GM12878 (cell line): ENCODE results near the gene CDC14C.

ENCODE experiments used
- EP300 ChIP-seq, 2 experiments: fragments of 150-350 bp in 1 of 2; IDR thresholded peaks; 2 replicates each; pipeline ENCODE4 v1.6.1; 2011 to 2012; ENCODE audit warnings: low read depth in 2 of 2, low read length in 2 of 2, borderline replicate concordance in 1 of 2, improper control_type of control experiment in 1 of 2, inconsistent platforms in 1 of 2; ENCODE audit not compliant: control insufficient read depth in 1 of 2
- EZH2 ChIP-seq: IDR thresholded peaks from 2 replicates; pipeline ENCODE4 v1.6.1; 2012; ENCODE audit warnings: low read depth, mild to moderate bottlenecking, control low read depth, inconsistent platforms, low read length, borderline replicate concordance; ENCODE audit not compliant: control insufficient read depth
- NR2C2 ChIP-seq: IDR thresholded peaks from 2 replicates; pipeline ENCODE4 v1.6.1; 2011; ENCODE audit warnings: borderline replicate concordance, low read depth; ENCODE audit not compliant: control insufficient read depth, insufficient read length
- POLR2A ChIP-seq: IDR thresholded peaks from 2 replicates; pipeline ENCODE4 v1.6.1; 2011; ENCODE audit warnings: low read depth, mild to moderate bottlenecking, low read length
- POLR2AphosphoS5 ChIP-seq: IDR thresholded peaks from 2 replicates; pipeline ENCODE4 v1.6.1; 2011; ENCODE audit warnings: mild to moderate bottlenecking, low read length, inconsistent platforms
- RAD21 ChIP-seq: IDR thresholded peaks from 2 replicates; pipeline ENCODE4 v1.6.1; 2011; ENCODE audit warnings: mild to moderate bottlenecking, low read depth, low read length, moderate library complexity; ENCODE audit not compliant: insufficient read depth
- REST ChIP-seq: IDR thresholded peaks from 2 replicates; pipeline ENCODE4 v1.6.1; 2012; ENCODE audit warnings: mild to moderate bottlenecking, low read depth, low read length
- ZNF274 ChIP-seq: IDR thresholded peaks from one replicate; pipeline ENCODE4 v1.8.0; 2011; ENCODE audit not compliant: insufficient read length, insufficient read depth
- TF ChIP-seq, protein P1 (sequence below): IDR thresholded peaks from 2 replicates; pipeline ENCODE4 v1.6.1; 2011; ENCODE audit warnings: mild to moderate bottlenecking, low read depth, low read length, moderate library complexity; ENCODE audit not compliant: insufficient replicate concordance

- TF ChIP-seq ZNF274: no peak
- TF ChIP-seq NR2C2: no peak
- no peak for TF ChIP-seq POLR2AphosphoS5
- TF ChIP-seq REST: no peak
- TF ChIP-seq EP300 (IDR thresholded peaks at IDR 0.05; ENCODE audit: borderline replicate concordance in 1 of 2, control insufficient read depth in 1 of 2, low read depth in 2 of 2, low read length in 2 of 2): no peak
- TF ChIP-seq, protein P1, sequence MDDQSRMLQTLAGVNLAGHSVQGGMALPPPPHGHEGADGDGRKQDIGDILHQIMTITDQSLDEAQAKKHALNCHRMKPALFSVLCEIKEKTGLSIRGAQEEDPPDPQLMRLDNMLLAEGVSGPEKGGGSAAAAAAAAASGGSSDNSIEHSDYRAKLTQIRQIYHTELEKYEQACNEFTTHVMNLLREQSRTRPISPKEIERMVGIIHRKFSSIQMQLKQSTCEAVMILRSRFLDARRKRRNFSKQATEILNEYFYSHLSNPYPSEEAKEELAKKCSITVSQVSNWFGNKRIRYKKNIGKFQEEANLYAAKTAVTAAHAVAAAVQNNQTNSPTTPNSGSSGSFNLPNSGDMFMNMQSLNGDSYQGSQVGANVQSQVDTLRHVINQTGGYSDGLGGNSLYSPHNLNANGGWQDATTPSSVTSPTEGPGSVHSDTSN: no peak
- no peak for TF ChIP-seq POLR2A
- TF ChIP-seq EZH2: no peak
- no peak for TF ChIP-seq RAD21
Observed at GRCh38 chr7:48894574-48894973, 29.8 kb upstream of the CDC14C start.
